Hepatocyte (in vitro differentiated cells): ENCODE results near the gene UNC5A. TPM values are rescaled to one million over a fixed set of nuclear protein-coding genes. Genes with fewer than 3 reads are reported as not detected.

Experiments used
- DNase-seq: peaks from one replicate; pipeline ENCODE4 v3.0.0-alpha.2; 2016; ENCODE audit warnings: low spot score
- H2AFZ ChIP-seq: fragments of 200-600 bp; sonication (generic); 2 replicates; pipeline ENCODE4 v1.6.0; 2016; ENCODE audit warnings: antibody characterized with exemption, mild to moderate bottlenecking
- H3K27ac ChIP-seq: fragments of 200-600 bp; sonication (generic); 2 replicates; pipeline ENCODE4 v1.5.1; 2016; ENCODE audit warnings: mild to moderate bottlenecking
- H3K27me3 ChIP-seq: fragments of 200-600 bp; sonication (generic); 2 replicates; pipeline ENCODE4 v1.6.1; 2016
- H3K36me3 ChIP-seq: fragments of 200-600 bp; sonication (generic); replicated peaks from 2 replicates; pipeline ENCODE4 v1.5.1; 2016; ENCODE audit warnings: low read depth; ENCODE audit not compliant: insufficient read depth
- H3K4me1 ChIP-seq: fragments of 200-600 bp; sonication (generic); 2 replicates; pipeline ENCODE4 v1.5.1; 2016; ENCODE audit warnings: mild to moderate bottlenecking, moderate library complexity; ENCODE audit not compliant: insufficient read depth
- H3K4me2 ChIP-seq: fragments of 200-600 bp; sonication (generic); 2 replicates; pipeline ENCODE4 v1.6.0; 2016
- H3K4me3 ChIP-seq: fragments of 200-600 bp; sonication (generic); 2 replicates; pipeline ENCODE4 v1.5.1; 2016; ENCODE audit warnings: mild to moderate bottlenecking
- H3K79me2 ChIP-seq: fragments of 200-600 bp; sonication (generic); 2 replicates; pipeline ENCODE4 v1.6.0; 2017; ENCODE audit warnings: mild to moderate bottlenecking
- H3K9me2 ChIP-seq: fragments of 200-600 bp; sonication (generic); replicated peaks from 2 replicates; pipeline ENCODE4 v1.6.0; 2017; ENCODE audit warnings: mild to moderate bottlenecking; ENCODE audit not compliant: insufficient read depth
- H3K9me3 ChIP-seq: fragments of 200-600 bp; sonication (generic); 2 replicates; pipeline ENCODE4 v1.5.1; 2016; ENCODE audit warnings: low read depth, mild to moderate bottlenecking
- H4K20me1 ChIP-seq: fragments of 200-600 bp; sonication (generic); 2 replicates; pipeline ENCODE4 v1.6.0; 2016; ENCODE audit warnings: mild to moderate bottlenecking; ENCODE audit not compliant: insufficient read depth, poor library complexity, severe bottlenecking
- EZH2 ChIP-seq: fragments of 200-600 bp; sonication (generic); IDR thresholded peaks from 2 replicates; pipeline ENCODE4 v1.6.1; 2016; ENCODE audit warnings: antibody characterized with exemption, mild to moderate bottlenecking, borderline replicate concordance
- EZH2phosphoT487 ChIP-seq: fragments of 200-600 bp; sonication (generic); IDR thresholded peaks from one replicate; pipeline ENCODE4 v1.6.1; 2018; ENCODE audit warnings: antibody characterized with exemption, mild to moderate bottlenecking, low read depth, moderate library complexity; ENCODE audit not compliant: unreplicated experiment, severe bottlenecking
- WGBS: methylation state at CpG from one replicate; pipeline ENCODE4 v1.1.6; 2016; ENCODE audit warnings: low lambda C conversion rate; ENCODE audit errors: missing lambda C conversion rate; 5-methylcytosine and 5-hydroxymethylcytosine counted together
- polyA plus RNA-seq: library from polyadenylated mRNA; unstranded; fragments of >200 nt; fragmentation: Nextera tagmentation; extraction: Ambion mirVana; gene quantifications from 2 replicates; pipeline ENCODE4 v1.2.1, GENCODE V29; 2016
- total RNA-seq: library from RNA; depleted of rRNA; stranded (reverse); fragments of >200 nt; gene quantifications from 2 replicates; pipeline ENCODE4 v1.2.3, GENCODE V29; 2014
- TF ChIP-seq, protein P1 (sequence below): fragments of 200-600 bp; sonication (generic); IDR thresholded peaks from 2 replicates; pipeline ENCODE4 v1.5.1; 2016; ENCODE audit warnings: antibody characterized with exemption, mild to moderate bottlenecking; ENCODE audit not compliant: poor library complexity

Gene UNC5A
- total and polyA plus RNA-seq, 2 experiments from 2014 or later, result 0.10 to 1.1 TPM

DNA sequence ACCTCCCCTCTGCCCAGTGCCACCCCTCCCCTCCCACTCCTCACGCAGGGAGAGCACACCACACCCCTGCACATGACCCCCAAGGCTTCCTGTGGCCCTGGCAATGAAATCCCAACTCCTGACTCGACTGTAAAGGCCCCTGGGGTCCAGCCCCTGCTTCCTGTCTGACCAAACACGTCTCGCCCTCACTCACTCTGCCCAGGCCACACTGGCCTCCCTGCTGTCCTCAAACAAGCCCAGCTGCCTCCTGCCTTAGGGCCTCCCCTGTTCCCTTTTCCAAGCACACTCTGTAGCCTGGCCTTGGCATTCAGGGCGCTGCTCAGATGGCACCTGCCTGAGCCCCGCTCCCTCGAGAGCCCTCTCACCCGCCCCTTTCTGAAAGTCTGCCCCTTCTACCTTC is 46.4 kb downstream of the UNC5A start:
- Histone ChIP-seq H2AFZ (no peak overlapping the region), H3K9me2 (no peaks in the 10 kb centered on the region), H3K79me2 (no peaks in the 10 kb centered on the region), H3K4me1 (no peaks in the 10 kb centered on the region), H4K20me1 (no peaks in the 10 kb centered on the region), H3K27me3 (no peaks in the 10 kb centered on the region), H3K9me3 (no peaks in the 10 kb centered on the region), H3K4me2 (no peak overlapping the region), H3K36me3 (no peaks in the 10 kb centered on the region), H3K27ac (no peak overlapping the region), H3K4me3 (no peak overlapping the region)
- 79% methylated on average over 8 of the region's 8 CpGs for WGBS
- no peak for DNase-seq
- no peak for TF ChIP-seq EZH2
- no peak for TF ChIP-seq EZH2phosphoT487
- TF ChIP-seq, protein P1, sequence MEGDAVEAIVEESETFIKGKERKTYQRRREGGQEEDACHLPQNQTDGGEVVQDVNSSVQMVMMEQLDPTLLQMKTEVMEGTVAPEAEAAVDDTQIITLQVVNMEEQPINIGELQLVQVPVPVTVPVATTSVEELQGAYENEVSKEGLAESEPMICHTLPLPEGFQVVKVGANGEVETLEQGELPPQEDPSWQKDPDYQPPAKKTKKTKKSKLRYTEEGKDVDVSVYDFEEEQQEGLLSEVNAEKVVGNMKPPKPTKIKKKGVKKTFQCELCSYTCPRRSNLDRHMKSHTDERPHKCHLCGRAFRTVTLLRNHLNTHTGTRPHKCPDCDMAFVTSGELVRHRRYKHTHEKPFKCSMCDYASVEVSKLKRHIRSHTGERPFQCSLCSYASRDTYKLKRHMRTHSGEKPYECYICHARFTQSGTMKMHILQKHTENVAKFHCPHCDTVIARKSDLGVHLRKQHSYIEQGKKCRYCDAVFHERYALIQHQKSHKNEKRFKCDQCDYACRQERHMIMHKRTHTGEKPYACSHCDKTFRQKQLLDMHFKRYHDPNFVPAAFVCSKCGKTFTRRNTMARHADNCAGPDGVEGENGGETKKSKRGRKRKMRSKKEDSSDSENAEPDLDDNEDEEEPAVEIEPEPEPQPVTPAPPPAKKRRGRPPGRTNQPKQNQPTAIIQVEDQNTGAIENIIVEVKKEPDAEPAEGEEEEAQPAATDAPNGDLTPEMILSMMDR, result no peak

GRCh38 chr5:176857216-176857893 is 47.0 kb downstream of the UNC5A start:
- Histone ChIP-seq H3K4me3 (no peak overlapping the region), H3K4me1 (no peaks in the 10 kb centered on the region), H3K4me2 (no peak overlapping the region), H4K20me1 (no peaks in the 10 kb centered on the region), H2AFZ (no peak overlapping the region), H3K27ac (no peak overlapping the region), H3K27me3 (peaks cover under 1% of the 10 kb centered on the region), H3K9me2 (no peaks in the 10 kb centered on the region), H3K9me3 (no peaks in the 10 kb centered on the region), H3K79me2 (no peaks in the 10 kb centered on the region), H3K36me3 (no peaks in the 10 kb centered on the region)
- DNase-seq, result no peak
- 80% methylated on average over 18 of the region's 19 CpGs for WGBS
- TF ChIP-seq EZH2phosphoT487 (no peak), EZH2 (no peak)
- TF ChIP-seq, protein P1, result no peak

DNA sequence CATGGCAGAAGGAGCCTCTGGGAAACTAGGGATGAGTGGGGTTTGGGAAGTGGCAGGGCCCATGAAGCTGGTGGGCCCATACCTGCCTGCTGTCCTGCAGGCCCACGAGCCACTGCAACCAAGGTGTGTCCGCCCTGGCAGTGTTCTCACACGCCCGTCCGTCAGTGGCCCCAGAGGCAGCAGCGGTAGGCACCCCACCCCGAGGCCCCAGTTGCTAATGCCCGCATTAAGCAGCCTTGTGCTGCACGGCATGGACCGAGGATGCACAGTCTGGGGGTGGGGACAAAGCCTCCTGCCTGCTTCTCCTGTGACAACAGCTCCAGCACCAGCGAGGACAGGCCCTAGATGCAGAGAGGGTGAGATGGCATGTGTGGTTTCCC is 47.5 kb downstream of the UNC5A start:
- Histone ChIP-seq H3K4me1 (no peaks in the 10 kb centered on the region), H3K4me3 (no peak overlapping the region), H4K20me1 (no peaks in the 10 kb centered on the region), H3K9me2 (no peaks in the 10 kb centered on the region), H3K9me3 (no peaks in the 10 kb centered on the region), H3K27me3 (peaks cover 5% of the 10 kb centered on the region), H3K79me2 (no peaks in the 10 kb centered on the region), H3K36me3 (no peaks in the 10 kb centered on the region), H3K27ac (no peak overlapping the region), H2AFZ (no peak overlapping the region), H3K4me2 (no peak overlapping the region)
- no peak for DNase-seq
- WGBS, result 82% methylated on average over 10 of the region's 11 CpGs
- TF ChIP-seq, protein P1, result no peak
- TF ChIP-seq EZH2phosphoT487, result no peak
- TF ChIP-seq EZH2, result no peak
